ENCODE results near the gene INTS14. TPM values are rescaled to one million over a fixed set of nuclear protein-coding genes. Genes with fewer than 3 reads are reported as not detected.

The INTS14 gene
- total RNA-seq, 2 experiments from 2014 or later, result 47.4 to 48.1 TPM

- no peaks in the 10 kb centered on the region for H3K27me3 Mint-ChIP-seq
- peak overlapping the region; percentile 93 for H3K4me3 Mint-ChIP-seq
- TF ChIP-seq CTCF (IDR thresholded peaks at IDR 0.05), result no peak
- intact Hi-C loops (cut with micrococcal nuclease), result no loop called here
- peaks cover 31% of the 10 kb centered on the region for H3K4me1 Mint-ChIP-seq (ENCODE audit: low read depth)
- CTCF ChIA-PET, result interaction anchor here (1.1 to 2.4 kb wide), 3 partner anchors 18 to 206 kb away, joined by 3 to 13 read pairs (median 3); no protein-coding TSS in a partner anchor
- H3K9me3 Mint-ChIP-seq, result no peaks in the 10 kb centered on the region
- POLR2A ChIA-PET, result interaction anchor here (1.2 kb wide), 1 partner anchor 50 kb away, joined by 3 read pairs; no protein-coding TSS in a partner anchor
- DNase-seq (no peak), ATAC-seq (no peak)
- H3K36me3 Mint-ChIP-seq (ENCODE audit: low read depth), result peaks cover 3% of the 10 kb centered on the region
- H3K27ac Mint-ChIP-seq, result peak overlapping the region; percentile 91
Observed at GRCh38 chr15:65611888-65612615, 1.1 kb upstream of the INTS14 start.

GRCh38 chr15:65603559-65603958 lies 7.4 kb downstream of the INTS14 start:
- H3K4me1 Mint-ChIP-seq (ENCODE audit: low read depth), result peaks cover 10% of the 10 kb centered on the region
- no peak overlapping the region for H3K27ac Mint-ChIP-seq
- intact Hi-C loops (cut with micrococcal nuclease), result no loop called here
- POLR2A ChIA-PET, result no interaction called here
- H3K9me3 Mint-ChIP-seq, result no peaks in the 10 kb centered on the region
- no peaks in the 10 kb centered on the region for H3K27me3 Mint-ChIP-seq
- peaks cover 17% of the 10 kb centered on the region for H3K36me3 Mint-ChIP-seq (ENCODE audit: low read depth)
- DNase-seq (no peak), ATAC-seq (no peak)
- CTCF ChIA-PET, result no interaction called here
- no peak overlapping the region for H3K4me3 Mint-ChIP-seq
- TF ChIP-seq CTCF (IDR thresholded peaks at IDR 0.05), result no peak

GRCh38 chr15:65603134-65603533 lies 7.8 kb downstream of the INTS14 start:
- H3K27me3 Mint-ChIP-seq, result no peaks in the 10 kb centered on the region
- POLR2A ChIA-PET, result no interaction called here
- TF ChIP-seq CTCF (IDR thresholded peaks at IDR 0.05), result no peak
- CTCF ChIA-PET, result no interaction called here
- no peaks in the 10 kb centered on the region for H3K9me3 Mint-ChIP-seq
- intact Hi-C loops (cut with micrococcal nuclease), result no loop called here
- ATAC-seq, result no peak
- no peak for DNase-seq
- H3K4me3 Mint-ChIP-seq, result no peak overlapping the region
- H3K4me1 Mint-ChIP-seq (ENCODE audit: low read depth), result peaks cover 8% of the 10 kb centered on the region
- H3K27ac Mint-ChIP-seq, result no peak overlapping the region
- peaks cover 20% of the 10 kb centered on the region for H3K36me3 Mint-ChIP-seq (ENCODE audit: low read depth)

GRCh38 chr15:65599677-65600076 lies 11.3 kb downstream of the INTS14 start:
- Mint-ChIP-seq H3K4me1 (ENCODE audit: low read depth) (peaks cover 3% of the 10 kb centered on the region), H3K27me3 (no peaks in the 10 kb centered on the region), H3K27ac (no peak overlapping the region), H3K9me3 (no peaks in the 10 kb centered on the region), H3K4me3 (no peak overlapping the region), H3K36me3 (ENCODE audit: low read depth) (peaks cover 24% of the 10 kb centered on the region)
- ATAC-seq (no peak), DNase-seq (no peak)
- ChIA-PET CTCF (no interaction called here), POLR2A (interaction anchor here (0.7 kb wide), 1 partner anchor 206 kb away, joined by 3 read pairs; no protein-coding TSS in a partner anchor)
- intact Hi-C loops (cut with micrococcal nuclease), result no loop called here
- no peak for TF ChIP-seq CTCF (IDR thresholded peaks at IDR 0.05)

- peaks cover 29% of the 10 kb centered on the region for H3K36me3 Mint-ChIP-seq (ENCODE audit: low read depth)
- DNase-seq (no peak), ATAC-seq (no peak)
- ChIA-PET POLR2A (interaction anchor here (1.0 kb wide), 1 partner anchor 13 kb away, joined by 3 read pairs; the partner anchor contains the start of gene INTS14), CTCF (no interaction called here)
- no peaks in the 10 kb centered on the region for H3K27me3 Mint-ChIP-seq
- intact Hi-C loops (cut with micrococcal nuclease), result no loop called here
- TF ChIP-seq CTCF (IDR thresholded peaks at IDR 0.05), result no peak
- no peak overlapping the region for H3K4me3 Mint-ChIP-seq
- H3K4me1 Mint-ChIP-seq (ENCODE audit: low read depth), result peaks cover 3% of the 10 kb centered on the region
- peak overlapping the region; percentile 69 for H3K27ac Mint-ChIP-seq
- no peaks in the 10 kb centered on the region for H3K9me3 Mint-ChIP-seq
Observed at GRCh38 chr15:65598468-65598867, 12.5 kb downstream of the INTS14 start.
